Suprapubic skin (tissue), 3 donors: Measurements from ENCODE around the gene DRD2.

Source experiments
- POLR2A ChIP-seq, 2 donors: fragments of 450-650 bp; IDR thresholded peaks; one replicate each; pipeline ENCODE4 v1.6.1; 2017; ENCODE audit warnings: antibody characterized with exemption in 2 of 2, mild to moderate bottlenecking in 2 of 2, moderate library complexity in 2 of 2
- TF ChIP-seq, protein P1 (sequence below), 2 donors: fragments of 200-600 bp in 1 of 2; fragments of 450-650 bp in 1 of 2; sonication (generic) in 1 of 2; IDR thresholded peaks; one replicate each; pipeline ENCODE4 v1.5.1; 2016 to 2019; ENCODE audit warnings: antibody characterized with exemption in 2 of 2, mild to moderate bottlenecking in 1 of 2, moderate library complexity in 1 of 2

DNA sequence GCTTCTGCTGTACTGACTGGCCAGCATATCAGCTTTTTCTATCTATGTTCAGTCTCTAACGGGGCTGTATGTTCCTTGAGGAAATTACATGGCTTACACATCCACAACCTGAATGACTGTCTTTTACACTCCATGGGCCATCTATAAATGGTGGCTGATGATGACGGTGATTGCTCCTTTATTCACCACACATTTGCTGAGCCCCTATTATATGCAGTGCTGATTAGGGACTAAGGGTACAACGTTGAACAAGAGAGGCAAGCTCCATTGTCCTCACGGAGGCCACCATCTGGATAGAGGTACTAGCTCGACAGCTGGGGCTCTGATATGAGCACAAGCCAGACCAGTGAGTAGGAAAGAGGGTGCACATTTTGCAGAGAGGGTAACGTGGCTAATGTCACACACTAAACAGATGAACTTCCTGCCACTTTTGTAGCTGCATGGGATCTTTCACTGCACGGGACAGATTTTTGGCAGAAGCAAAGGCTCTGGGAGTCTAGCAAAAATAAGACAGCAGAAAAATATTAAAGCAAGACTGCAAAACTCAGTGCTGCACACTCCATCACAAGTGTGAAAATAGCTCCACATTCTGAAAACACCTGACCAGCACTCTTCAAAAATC lies 30.6 kb downstream of the DRD2 start:
- TF ChIP-seq, protein P1, sequence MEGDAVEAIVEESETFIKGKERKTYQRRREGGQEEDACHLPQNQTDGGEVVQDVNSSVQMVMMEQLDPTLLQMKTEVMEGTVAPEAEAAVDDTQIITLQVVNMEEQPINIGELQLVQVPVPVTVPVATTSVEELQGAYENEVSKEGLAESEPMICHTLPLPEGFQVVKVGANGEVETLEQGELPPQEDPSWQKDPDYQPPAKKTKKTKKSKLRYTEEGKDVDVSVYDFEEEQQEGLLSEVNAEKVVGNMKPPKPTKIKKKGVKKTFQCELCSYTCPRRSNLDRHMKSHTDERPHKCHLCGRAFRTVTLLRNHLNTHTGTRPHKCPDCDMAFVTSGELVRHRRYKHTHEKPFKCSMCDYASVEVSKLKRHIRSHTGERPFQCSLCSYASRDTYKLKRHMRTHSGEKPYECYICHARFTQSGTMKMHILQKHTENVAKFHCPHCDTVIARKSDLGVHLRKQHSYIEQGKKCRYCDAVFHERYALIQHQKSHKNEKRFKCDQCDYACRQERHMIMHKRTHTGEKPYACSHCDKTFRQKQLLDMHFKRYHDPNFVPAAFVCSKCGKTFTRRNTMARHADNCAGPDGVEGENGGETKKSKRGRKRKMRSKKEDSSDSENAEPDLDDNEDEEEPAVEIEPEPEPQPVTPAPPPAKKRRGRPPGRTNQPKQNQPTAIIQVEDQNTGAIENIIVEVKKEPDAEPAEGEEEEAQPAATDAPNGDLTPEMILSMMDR (IDR thresholded peaks at IDR 0.05) = no peak
- TF ChIP-seq POLR2A (IDR thresholded peaks at IDR 0.05) = no peak
